IMR-90 (cell line): ENCODE measurements around the gene BRCA2.

Experiments
- CEBPB ChIP-seq: IDR thresholded peaks from 2 replicates; pipeline ENCODE4 v1.6.1; 2012; ENCODE audit warnings: low read depth, low read length, improper control_type of control experiment
- RCOR1 ChIP-seq: IDR thresholded peaks from 2 replicates; pipeline ENCODE4 v1.6.1; 2012; ENCODE audit warnings: mild to moderate bottlenecking, low read length, improper control_type of control experiment; ENCODE audit not compliant: insufficient replicate concordance
- RFX5 ChIP-seq: IDR thresholded peaks from 2 replicates; pipeline ENCODE4 v1.8.0; 2012; ENCODE audit warnings: low read depth, mild to moderate bottlenecking, low read length, moderate library complexity
- USF2 ChIP-seq: fragments of 150-350 bp; IDR thresholded peaks from 2 replicates; pipeline ENCODE4 v1.6.1; 2017; ENCODE audit warnings: mild to moderate bottlenecking, antibody characterized with exemption, low read length, low read depth
- TF ChIP-seq, protein P1 (sequence below): conservative IDR thresholded peaks from 2 replicates; pipeline ENCODE4 v1.5.1; 2012; ENCODE audit warnings: mild to moderate bottlenecking, low read depth, low read length, improper control_type of control experiment

- TF ChIP-seq, protein P1, sequence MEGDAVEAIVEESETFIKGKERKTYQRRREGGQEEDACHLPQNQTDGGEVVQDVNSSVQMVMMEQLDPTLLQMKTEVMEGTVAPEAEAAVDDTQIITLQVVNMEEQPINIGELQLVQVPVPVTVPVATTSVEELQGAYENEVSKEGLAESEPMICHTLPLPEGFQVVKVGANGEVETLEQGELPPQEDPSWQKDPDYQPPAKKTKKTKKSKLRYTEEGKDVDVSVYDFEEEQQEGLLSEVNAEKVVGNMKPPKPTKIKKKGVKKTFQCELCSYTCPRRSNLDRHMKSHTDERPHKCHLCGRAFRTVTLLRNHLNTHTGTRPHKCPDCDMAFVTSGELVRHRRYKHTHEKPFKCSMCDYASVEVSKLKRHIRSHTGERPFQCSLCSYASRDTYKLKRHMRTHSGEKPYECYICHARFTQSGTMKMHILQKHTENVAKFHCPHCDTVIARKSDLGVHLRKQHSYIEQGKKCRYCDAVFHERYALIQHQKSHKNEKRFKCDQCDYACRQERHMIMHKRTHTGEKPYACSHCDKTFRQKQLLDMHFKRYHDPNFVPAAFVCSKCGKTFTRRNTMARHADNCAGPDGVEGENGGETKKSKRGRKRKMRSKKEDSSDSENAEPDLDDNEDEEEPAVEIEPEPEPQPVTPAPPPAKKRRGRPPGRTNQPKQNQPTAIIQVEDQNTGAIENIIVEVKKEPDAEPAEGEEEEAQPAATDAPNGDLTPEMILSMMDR, result no peak
- TF ChIP-seq CEBPB (no peak), RCOR1 (no peak), USF2 (no peak), RFX5 (no peak)
These were observed 9.7 kb upstream of the BRCA2 start for GRCh38 chr13:32305646-32306045.
